NT2/D1 (cell line): Measurements from ENCODE around the gene ACOT8.

ENCODE experiments used
- SUZ12 ChIP-seq: IDR thresholded peaks from 2 replicates; pipeline ENCODE4 v1.6.1; 2011; ENCODE audit not compliant: insufficient read length, insufficient read depth; ENCODE audit errors: extremely low read depth
- YY1 ChIP-seq: IDR thresholded peaks from 2 replicates; pipeline ENCODE4 v1.6.1; 2011; ENCODE audit not compliant: insufficient read length, insufficient read depth

DNA sequence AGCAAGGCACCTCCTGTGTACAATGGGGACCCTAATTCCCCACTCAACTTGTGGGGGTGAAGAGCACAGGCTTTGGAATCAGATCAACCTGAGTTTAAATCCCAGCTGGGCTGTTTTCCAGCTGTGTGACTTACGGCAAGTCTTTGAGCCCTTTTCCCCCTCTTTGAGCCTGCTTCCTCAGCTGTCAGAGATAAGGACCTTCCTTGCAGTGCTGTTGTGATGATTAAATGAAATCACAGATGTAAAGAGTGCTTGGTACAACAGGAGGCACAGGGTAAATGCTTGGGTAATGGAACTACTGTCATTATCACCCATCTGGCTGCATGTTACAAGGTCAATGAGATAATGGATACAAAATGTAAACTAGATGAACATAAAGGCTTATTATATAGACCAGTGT lies 20.4 kb downstream of the ACOT8 start:
- TF ChIP-seq SUZ12 = no peak
- TF ChIP-seq YY1 = no peak
